NCI-H146 treated with DMSO at 0.1 percent for 48 hours (cell line): ENCODE results near the gene GAD1.

Experiments used
- DNase-seq: peaks from one replicate; lab custom pipeline; 2025; ENCODE audit not compliant: unreplicated experiment; lab: John Stamatoyannopoulos, UW

The GAD1 gene

DNA sequence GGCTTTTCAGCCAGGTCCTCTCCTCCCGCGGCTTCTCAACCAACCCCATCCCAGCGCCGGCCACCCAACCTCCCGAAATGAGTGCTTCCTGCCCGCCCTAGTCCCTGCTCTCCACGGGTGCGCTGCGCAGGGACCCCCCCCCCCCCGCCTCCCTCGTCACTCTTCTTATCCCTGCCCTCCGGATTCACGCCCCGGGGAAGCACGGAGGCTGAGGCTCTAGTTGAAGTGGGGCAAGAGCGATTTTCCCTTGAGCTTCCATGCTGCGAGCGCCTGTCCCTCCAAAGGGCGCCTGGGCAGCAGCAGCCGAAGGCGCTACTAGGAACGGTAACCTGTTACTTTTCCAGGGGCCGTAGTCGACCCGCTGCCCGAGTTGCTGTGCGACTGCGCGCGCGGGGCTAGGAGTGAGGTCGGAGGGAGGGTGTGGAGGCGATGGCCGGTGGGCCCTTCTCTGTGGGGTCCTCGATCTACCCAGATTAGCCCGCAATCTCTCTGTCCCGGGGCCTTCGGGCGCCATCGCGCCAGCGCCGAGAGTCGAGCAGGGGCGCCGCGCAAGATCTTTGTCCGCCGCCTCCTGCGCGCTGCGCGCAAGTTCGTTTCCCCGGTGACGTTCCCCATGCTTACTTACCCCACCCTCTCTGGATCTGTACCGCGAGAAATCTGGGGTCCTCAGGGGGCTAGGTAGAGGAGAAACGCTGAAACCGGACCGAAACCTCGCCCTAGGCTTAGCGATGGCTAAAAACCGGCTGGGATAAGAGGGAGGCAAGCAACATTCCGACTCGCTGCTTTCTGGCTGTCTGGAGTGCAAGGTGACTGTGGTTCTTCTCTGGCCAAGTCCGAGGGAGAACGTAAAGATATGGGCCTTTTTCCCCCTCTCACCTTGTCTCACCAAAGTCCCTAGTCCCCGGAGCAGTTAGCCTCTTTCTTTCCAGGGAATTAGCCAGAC, 677 bp downstream of the GAD1 start:
- DNase-seq = no peak

DNA sequence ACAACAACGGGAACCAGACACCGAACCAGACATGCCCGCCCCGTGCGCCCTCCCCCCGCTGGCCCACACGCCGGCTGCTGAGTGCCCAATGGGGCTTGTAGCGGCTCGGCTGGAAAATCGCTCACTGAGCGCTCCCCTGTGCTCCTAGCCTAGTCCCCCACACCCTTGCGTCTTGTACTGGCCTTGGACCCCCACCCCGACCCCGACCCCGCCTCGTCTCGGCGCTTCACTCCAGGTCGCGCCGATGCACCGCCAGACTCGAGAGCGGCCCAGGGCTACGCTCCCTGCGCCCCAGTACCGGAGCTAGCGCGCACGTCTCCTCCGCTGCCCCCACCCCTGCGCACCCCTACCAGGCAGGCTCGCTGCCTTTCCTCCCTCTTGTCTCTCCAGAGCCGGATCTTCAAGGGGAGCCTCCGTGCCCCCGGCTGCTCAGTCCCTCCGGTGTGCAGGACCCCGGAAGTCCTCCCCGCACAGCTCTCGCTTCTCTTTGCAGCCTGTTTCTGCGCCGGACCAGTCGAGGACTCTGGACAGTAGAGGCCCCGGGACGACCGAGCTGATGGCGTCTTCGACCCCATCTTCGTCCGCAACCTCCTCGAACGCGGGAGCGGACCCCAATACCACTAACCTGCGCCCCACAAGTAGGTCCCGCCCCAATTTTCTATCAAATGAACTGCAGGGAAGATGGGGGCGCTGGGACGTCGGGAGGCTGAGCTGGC, 1.5 kb downstream of the GAD1 start:
- DNase-seq = no peak

DNA sequence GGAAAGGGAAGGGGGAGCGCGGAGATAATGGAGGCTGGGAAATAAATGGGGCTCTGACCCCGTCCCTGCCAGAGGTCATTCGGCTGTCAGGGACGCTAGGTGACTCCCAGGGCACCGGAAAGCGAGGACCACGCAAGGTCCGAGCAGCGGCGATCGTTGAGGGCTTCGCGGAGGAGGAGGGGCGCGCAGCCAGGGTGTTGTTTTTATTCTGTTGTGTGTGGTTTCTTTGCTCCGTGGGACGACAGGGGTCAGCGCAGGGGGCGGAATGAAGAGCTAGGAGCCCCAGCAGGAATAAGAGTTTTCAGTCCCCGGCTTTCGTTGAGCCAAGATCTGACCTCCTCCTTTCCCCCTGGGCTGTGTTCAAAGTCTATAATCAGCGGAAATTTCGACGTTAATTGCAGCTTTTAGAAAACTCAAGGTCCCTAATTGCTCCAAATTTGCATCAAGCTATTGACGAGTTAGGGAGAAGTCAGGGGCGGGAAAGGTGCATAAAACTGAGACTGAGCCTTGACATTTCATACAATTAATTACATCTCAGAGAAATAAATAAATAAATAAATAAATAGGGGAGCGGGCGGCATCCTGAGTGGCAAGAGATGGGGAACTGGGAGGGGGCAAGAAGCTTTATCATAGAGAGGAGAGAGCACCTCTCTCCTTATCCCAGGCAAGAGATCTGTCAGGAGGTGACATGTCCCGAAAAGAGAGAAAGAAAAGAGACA, 2.2 kb downstream of the GAD1 start:
- DNase-seq = no peak

DNA sequence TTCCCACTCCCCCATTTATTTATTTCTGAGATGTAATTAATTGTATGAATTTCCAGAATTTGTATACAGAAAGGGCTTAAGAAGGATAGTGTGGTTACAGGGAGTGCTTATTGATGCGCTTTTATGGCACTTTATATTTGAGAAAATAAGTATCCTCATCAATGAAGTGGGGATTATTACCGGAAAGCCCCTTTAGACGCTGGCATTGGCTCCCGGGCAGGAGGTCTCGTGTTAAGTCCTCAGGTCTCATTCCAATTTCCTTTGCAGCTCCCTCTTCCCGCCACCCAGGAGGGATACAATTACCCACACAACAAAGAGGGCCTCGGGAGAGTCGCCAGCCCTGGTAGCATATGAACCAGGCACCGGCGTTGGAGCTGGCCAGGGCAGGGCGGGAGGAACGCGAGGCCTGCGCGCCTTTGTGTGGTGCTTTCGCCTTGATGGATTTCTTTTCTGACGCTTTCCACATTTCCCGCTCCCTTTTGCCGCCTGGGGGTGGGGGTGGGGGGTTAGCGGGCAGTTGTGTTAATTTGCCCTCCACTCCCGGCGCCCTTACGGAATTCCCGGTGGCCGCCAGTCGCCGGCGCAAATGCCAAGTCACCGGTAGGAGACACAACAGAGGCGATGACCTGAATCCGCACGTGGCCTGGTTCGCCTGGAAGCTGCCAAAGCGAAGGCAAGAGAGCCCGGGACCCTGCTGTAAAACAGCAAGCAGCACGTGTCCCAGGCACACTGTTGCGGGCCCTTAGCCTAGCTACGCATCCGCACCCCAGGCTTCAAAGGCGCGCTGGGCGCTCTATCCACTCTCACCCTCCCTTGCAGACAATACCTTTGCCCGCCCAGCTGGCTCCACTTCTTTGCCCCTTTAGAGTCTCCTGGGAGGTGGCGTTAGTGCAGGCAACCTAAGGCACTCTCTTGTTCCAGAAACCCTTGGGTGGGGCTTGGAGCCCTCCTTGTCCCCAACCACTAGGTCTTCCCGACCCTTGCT, 3.3 kb downstream of the GAD1 start:
- no peak for DNase-seq

DNA sequence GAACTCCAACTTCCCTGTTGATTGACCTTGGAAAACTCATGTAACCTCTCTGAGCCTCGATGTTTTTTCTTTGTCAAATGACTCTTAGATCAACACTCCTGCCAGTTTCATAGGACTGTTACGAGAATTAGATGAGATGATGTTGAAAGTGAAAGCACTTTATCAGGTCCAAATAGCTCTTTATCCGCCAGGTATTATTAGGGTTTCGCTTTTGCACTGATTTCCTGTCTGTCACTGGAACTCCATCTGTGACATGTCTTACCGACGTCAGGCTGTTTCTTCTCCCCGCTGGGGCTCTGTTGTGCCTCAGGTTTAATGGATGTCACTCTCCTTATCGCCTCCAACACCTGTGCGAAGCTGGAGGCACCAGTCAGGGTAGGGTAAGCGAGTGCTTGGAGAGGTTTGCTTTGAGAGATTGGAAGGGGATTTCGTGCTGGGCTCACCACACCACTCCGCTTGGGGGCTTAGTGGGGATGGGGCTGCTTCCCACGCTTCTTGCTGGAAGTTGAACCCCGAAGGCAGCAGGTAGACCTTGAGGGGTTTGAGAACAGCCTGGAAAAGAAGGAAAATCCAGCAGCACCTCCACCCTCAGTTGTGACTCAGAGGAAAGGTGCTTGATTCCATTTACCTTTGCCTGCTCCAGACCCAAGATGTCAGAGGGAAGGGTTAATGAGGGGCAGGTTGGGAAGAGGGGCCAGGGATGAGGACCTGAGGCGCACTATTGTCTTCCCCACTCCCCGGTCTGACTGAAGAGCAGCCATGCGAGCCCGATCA, 4.3 kb downstream of the GAD1 start:
- DNase-seq = no peak

DNA sequence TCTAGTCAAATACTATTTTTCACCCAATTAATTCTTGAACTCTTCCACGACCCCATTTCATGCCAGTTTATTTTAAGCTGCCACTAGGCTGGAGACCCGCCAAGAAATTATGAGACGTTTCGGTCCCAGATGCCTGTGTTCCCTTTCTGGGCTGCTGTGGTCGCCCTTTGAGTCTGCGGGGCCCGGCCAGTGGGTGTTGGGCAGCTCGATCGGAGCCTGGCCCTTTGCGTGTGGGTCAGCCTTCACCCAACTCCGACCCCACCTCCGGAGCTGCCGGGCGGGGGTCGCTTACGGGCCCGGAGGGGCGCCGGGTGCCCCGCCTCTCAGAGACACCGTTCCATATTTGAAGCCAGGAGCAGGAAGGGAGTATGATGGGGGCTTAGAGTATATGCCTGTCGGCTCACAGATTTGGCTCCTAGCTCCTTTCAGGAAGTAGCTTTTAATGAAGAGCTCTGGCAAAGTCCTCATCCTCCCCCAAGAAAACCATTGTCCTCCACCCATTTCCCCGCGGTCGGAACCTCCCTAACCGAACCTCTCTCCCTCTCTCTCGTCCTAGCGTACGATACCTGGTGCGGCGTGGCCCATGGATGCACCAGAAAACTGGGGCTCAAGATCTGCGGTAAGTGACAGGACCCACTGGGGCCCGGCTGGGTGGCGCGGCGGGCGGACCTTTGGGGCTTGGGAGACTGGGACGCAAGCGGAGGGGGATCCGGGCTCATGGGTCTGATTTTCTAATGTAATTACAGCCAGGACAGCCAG, 5.0 kb downstream of the GAD1 start:
- no peak for DNase-seq

DNA sequence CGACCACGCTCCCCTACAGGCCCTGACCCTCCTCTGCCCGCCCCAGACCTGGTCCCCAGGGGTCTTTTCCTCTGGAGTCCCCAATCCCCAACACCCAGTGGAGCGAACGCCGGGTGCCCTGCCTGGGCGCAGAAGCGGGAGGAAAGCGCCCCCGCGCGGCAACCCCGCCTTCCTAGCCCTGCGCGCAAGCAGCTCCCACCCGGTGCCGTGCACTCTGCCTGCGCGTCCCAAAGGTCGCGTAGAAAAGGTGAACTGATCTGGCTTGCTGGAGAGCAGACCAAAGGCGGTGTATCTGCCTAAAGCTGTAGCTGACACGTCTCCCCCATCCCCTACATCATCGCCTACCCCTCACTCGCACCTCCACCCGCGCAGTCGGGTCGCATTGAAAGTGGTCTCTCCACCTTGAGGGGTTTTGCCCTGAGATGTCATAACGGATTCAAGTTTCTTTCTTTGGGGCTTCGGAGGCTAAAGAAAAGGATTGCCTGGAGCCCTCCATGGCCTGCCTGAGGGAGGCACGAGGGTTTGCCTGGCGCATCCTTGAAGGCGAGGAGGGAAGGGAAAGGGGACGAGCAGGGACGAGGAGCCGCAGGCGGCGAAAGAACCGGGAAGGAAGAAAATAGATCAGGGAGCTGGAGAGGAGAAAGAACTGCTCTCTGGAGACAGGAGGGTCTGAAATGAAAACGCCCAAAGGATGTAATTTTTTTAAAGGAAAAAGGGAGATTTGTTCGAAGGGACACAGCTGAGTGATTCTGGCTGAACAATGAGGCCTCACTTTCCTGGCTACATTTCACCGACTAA, 5.8 kb downstream of the GAD1 start:
- no peak for DNase-seq

DNA sequence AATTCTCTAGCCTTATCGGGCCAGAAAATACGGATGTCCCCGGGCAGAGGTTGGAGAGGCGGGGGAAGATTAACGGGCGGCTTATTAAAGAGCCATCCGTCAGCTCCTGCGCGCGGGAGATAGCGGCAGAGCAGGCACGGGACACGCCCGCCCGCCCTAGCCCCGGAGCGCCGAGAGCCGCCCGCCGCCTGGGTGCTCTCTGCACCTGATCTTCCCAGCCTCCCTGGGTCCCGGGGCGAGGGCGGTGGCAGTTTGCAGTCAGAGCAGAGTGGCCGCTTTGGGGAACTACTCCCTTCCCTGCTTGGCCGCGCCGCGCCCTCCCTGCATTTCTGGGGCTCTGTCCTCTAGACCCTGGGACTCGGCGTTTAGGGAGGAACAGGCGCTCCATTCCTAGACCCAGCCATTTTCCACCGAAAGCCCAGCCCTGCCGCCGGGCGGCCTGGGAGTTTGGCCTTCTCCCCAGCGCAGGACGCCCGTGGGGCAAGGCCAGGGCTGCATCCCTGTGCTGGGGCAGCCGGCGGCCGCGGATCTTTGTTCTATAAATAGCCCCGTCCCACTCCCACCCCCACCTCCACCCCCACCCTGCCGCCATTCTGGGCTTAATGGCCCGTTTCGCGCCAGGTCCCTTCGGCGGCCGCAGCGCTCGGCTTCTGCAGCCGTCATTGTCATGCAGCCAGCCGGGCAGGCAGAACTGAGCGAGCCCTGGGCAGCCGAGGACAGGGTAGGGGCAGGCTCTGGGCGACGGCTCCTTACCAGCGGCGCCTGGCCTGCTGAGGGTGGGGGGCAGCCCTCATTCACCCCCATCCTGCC, 6.6 kb downstream of the GAD1 start:
- no peak for DNase-seq

DNA sequence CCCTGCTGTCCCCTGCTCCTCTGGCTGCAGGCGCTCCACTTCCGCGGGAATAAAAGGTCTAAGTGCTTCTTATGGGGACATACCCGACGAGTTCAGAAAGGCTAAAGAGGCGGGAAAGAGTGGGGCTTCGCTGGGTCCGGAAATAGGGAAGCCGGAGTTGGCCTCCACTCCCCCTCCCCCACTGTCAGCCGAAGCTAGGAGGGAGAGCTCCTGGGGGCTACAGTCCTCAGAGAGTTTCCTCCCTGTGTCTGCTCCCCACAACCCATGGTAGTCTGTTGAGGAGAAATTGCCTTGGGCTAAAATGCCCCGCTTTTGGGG, 7.2 kb downstream of the GAD1 start:
- DNase-seq = no peak

DNA sequence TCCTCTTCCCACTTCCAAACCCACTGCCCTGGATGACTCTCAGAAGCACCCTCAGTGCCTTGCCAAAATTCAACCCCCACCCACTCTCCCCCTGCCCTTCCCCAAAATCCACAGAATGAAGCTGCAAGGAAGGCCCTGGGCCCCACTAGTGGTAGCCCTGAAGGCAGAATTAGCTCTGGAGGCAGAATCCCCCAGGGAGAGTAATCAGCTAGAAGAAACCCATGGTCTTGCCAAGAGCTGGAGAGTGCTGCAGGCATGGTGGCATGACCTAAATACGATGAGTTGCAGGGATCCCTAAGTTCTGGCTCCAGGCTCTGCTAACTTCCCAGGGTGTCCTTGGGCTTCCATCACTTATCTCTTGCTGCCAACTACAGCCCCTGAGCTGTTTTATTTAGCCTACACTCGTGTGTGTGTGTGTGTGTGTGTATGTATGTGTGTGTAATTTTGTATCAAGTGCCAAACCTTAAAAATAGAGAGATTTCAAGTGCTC, 7.9 kb downstream of the GAD1 start:
- DNase-seq = no peak

DNA sequence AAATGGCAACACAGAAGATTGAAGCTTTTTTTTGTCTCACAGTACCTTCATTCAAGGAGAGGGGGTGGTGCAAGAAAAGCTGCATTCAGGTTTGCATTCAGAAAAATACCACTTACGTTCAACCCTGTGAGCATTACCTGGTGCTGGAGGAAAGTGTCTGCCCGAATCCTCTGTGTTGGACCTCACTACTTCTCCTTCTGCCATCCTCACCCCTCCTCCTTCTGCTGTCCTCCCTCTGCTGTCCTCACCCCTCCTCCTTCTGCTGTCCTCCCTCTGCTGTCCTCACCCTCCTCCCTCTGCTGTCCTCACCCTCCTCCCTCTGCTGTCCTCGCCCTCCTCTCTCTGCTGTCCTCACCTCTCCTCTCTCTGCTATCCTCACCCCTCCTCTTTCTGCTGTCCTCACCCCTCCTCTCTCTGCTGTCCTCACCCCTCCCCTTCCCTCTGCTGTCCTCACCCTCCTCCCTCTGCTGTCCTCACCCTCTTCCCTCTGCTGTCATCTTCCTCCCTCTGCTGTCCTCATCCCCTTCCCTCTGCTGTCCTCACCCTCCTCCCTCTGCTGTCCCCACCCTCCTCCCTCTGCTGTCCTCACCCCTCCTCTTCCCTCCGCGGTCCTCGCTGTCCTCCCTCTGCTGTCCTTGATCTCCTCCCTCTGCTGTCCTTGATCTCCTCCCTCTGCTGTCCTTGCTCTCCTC, 11.3 kb downstream of the GAD1 start:
- DNase-seq = no peak

DNA sequence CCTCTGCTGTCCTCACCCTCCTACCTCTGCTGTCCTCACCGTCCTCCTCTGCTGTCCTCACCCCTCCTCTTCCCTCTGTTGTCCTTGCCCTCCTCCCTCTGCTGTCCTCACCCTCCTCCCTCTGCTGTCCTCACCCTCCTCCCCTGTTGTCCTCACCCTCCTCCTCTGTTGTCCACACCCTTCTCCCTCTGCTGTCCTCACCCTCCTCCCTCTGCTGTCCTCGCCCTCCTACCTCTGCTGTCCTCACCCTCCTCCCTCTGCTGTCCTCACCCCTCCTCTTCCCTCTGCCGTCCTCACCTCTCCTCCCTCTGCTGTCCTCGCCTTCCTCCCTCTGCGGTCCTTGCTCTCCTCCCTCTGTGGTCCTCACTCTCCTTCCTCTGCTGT, 11.8 kb downstream of the GAD1 start:
- no peak for DNase-seq

DNA sequence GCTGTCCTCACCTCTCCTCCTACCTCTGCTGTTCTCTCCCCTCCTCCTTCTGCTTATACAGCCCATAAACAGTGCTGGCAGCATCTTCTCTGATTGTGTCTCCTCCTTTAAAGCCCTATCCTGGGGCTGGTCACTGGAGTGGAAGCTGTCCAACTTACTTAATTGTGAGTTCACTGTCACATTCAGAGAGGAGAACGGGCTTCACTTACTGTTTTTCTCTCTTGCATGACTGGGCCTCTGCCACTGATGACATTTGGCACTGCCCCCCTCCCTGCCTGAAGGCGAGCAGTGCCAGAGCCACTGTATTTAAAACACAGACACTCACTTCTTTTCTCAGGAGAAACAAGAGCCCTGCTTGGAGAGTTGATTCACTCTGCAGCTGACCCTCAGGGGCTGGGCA, 12.3 kb downstream of the GAD1 start:
- no peak for DNase-seq

DNA sequence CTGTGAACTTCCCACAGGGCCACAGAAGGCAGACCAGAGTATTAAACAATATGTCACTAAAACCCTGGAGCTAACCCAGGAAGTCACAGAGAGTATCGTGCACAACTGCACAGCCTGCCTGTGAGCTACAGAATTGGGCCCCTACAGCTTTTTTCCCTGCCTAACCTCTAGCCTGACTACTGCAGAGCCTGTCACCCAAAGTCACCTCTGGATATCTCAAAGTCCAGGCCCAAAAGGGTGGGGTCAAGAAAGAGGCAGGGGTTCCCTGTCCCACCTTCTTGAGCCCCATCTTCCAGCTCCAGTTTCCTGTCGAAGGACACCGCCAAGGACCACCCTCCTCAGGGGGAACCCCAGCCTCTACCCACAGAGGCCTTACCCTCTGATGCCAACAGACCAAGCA, 13.5 kb downstream of the GAD1 start:
- DNase-seq = no peak

DNA sequence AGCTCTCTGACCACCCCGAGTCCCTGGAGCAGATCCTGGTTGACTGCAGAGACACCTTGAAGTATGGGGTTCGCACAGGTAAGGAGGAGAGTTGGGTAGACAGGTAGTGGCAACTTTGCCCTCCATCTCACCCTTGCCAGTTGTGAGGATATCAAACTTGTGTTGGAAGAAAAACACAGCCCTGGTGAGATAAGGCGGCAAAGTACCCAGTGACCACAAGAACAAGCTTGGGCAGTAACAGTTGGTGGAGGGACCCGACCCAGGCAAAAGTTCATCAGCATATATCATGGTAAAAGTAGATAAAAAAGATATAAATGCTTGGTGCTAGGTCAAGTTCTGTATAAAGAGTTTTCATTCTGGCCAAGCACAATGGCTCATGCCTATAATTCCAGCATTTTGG, 14.4 kb downstream of the GAD1 start:
- no peak for DNase-seq

DNA sequence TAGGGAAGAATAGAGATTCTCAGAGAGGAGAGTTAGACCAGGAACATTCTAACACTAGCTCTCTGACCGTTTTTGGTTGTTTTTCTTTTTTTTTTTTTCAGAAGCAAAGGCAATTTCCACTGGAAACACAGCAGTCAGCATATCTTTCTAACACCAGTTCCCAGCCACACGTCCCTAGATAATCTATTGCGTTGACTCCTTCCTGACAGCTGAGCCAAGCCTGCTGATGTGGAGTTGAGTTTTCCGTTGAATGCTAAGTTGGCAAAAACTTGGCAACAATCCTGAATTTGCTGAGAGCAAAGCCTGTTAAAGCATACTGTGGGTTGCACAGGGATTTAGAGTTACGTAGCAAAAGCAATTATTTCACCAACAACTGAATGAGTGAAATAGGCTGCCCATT, 19.3 kb downstream of the GAD1 start:
- no peak for DNase-seq

DNA sequence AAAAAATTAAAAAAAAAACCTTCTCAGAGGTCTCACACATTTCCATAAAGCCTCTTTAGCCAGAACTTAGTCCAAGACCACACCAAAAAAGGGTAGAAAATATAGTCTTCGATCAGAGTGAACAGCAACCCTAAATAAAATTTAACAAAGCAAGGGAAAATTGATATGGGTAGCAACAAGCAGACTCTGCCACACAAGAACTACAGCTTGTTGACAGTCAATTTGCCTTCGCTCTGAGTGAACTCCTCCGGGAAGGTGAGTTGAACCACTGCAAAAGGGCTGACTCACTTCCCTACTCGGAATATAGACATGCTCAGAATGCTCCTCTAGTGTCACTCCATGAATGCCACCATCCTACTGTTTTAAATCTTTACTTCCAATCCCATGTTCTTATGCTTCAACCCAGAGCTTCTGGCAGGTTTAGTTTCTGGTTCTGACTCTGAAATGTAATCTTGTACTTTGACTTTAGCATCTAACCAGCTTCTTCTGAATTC, 24.1 kb downstream of the GAD1 start:
- no peak for DNase-seq
